GM21723 (cell line): ENCODE data around the gene DNMT1.
A peak's percentile ranks its signal among the peaks of the same experiment; 100 is the strongest.
"Not testable (repeated sequence)": the region's sequence is repeated elsewhere in the genome, so short reads cannot be mapped to it uniquely, and the experiment has no call there.

Experiments used
- ATAC-seq: cut with Tn5 transposase; IDR thresholded peaks from one replicate; pipeline ENCODE4 v1.9.1; 2021; ENCODE audit warnings: mild to moderate bottlenecking, moderate library complexity; ENCODE audit not compliant: unreplicated experiment

The DNMT1 gene

DNA sequence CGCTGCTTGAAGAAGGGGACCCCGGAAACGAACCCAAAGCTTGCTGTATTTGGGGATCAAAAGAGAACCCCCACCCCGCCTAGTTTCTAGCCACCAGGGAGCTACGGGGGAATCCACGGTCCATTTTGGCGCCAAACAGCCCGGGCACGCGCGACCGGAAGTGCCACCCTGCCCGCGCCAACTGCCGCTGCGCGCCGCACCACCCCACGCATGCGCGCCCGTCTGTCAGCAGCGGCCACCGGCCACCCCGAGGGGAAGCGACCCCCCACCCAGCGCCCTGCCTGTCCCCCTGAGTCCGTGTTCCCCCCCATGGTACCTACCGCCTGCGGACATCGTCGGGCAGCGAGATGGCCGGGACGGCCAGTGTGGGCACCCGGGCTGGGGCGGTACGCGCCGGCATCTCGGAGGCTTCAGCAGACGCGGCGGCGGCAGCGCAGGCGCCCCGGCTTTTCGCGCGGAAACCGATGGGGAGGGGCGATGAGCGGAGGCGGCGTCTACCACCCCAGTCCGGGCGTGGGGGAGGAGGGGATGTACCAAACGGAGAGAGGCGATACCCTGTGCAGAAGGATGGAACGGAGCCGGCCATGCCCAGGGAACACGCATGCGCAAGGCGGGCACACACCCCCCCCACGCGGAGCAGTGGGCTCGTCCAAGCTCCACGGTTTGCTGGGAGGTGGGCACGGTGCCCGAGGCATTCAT, at the start of gene DNMT1:
DNMT1 (minus strand) TSS at position 454 of the 699 bp plus-strand sequence; CDS start at position 400, 54 bp downstream.
- peak; percentile 71 for ATAC-seq

DNA sequence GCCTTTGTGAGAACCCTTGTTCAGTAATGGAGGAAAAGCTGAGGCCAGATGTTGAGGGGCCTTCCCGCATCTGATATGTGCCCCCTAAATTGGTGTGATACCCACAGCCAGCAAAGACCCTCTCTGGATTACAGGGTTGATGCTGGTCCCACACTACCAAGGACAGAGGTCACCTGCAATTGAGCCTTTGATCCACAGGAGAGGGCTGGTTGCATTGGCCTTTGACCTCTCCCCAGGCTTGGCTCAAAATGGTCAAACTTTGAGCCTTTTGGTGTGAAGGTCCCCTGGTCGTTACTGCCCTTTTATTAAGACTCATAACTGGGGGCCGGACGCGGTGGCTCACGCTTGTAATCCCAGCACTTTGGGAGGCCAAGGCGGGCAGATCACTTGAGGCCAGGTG, 48.9 kb upstream of the DNMT1 start:
- no peak for ATAC-seq

DNA sequence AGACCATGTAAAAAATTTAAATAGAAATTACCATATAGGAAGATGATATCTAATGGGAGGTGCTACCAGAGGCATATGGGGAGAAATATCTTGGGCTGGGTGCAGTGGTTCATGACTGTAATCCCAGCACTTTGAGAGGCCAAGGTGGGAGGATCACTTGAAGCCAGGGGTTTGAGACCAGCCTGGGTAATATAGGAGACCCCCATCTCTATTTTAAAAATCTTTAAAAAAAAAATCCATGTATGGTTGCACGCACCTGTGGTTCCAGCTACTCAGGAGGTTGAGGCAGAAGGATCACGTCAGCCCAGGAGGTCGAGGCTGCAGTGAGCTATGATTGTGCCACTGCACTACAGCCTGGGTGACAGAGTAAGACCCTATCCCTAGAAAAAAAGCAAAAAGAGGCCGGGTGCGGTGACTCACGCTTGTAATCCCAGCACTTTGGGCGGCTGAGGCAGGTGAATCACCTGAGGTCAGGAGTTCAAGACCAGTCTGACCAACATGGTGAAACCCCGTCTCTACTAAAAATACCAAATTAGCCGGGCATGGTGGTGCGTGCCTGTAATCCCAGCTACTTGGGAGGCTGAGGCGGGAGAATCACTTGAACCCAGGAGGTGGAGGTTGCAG, 47.2 kb upstream of the DNMT1 start:
- ATAC-seq: not testable (repeated sequence)

DNA sequence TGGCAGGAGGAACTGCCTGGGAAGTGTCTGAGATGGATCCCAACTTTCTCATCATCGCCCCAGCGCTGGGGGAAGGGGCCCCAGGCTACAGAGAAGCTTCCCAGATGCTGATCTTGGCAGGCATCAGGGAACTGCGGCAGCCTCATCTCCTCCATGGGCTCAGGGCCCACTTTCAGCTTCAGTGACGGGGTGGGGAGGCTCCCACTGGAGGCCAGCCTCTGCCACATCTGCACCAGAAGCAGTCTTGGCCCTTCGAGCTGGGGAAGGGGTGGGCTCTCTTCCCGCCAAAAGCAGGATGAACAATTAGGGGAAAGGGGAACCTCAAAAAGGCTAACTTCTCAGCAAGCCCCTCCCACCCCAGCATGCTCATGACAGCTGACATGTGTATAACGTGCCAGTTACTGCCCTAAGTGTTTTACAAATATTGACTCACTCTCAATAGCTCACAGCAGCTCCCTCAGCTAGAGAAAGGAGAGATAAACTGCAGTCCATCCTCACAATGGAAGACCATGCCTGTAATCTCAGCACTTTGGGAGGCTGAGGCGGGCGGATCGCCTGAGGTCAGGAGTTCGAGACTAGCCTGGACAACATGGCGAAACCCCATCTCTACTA, 43.5 kb upstream of the DNMT1 start:
- no peak for ATAC-seq

DNA sequence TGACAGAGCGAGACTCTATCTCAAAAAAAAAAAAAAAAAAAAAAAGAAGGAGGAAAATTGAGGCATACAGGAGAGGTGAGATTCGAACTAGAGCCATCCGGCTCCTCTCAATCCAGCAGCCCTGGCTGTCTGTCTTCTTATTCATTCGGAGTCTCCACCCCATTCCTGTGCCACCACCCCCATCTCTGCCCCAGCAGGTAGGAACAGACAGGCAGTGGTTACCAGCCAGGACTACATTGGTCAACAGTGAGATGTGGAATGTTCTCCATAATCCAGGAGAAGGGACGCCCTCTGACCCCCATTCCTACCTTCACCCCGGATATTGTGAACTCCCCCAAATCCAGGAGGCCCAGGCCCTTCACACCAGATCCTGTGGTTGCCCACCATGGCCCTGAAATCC, 42.9 kb upstream of the DNMT1 start:
- no peak for ATAC-seq

DNA sequence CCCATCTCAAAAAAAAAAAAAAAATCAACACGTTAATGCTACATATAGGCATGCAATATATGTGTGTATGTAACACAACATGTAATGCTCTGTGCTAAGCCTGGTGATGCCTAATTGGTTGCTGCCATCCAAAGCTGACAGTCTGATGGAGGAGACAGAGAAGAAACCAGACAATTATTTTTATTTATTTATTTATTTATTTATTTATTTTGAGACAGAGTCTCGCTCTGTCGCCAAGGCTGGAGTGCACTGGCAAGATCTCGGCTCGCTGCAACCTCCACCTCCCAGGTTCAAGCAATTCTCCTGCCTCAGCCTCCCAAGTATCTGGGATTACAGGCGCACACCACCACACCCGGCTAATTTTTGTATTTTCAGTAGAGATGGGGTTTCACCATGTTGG, 40.7 kb upstream of the DNMT1 start:
- ATAC-seq: not testable (repeated sequence)

DNA sequence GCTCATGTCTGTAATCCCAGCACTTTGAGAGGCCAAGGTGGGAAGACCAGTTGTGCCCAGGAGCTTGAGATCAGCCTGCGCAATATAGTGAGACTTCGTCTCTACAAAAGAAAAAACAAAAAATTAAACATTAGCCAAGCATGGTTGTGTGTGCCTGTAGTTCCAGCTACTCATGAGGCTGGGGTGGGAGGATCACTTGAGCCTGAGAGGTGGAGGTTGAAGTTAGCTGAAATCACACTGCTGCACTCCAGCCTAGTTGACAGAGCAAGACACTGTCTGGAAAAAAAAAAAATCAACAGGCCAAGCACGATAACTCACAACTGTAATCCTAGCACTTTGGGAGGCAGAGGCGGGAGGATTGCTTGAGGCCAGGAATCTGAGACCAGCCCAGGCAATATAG, 40.2 kb upstream of the DNMT1 start:
- ATAC-seq: no peak

DNA sequence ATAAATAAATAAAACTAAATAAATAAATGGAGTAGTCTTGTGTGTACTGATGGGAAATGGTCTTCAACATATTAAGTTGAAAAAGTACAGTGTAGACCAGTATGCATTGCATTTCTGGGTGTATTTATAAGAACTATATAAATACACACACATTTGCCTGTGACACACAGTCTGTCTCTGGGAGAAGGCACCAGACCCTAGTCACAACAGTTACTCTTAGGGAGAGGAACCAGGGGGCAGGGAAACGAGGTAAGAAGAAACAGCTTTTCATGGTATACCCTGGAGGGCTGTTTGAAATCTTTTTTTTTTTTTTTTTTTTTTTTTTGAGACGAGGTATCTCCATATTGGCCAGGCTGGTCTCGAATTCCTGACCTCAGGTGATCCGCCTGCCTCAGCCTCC, 39.2 kb upstream of the DNMT1 start:
- ATAC-seq: no peak

DNA sequence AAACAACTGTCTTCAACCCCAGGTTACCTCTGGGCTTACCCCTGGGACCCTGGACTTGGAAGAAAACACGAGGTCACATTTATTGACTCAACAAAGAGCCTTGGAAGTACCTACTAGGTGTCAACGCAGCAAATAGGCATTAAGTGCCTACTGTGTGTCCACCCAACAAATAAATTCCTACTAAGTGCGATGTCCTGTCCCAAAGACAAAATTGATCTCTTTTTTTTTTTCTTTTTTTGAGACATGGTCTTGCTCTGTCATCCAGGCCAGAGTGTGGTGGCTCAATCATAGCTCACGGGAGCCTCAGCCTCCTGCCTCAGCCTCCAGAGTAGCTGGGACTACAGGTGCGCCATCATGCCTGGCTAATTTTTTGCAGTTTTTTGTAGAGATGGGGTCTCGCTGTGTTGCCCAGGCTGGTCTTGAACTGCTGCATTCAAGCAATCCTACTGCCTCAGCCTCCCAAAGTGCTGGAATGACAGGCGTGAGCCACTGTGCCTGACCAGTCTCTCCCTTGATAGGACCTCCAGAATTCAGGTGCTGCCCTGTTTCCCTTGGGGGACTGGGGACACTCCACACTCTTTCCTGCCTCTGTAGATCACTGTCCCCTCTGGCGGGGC, 37.0 kb upstream of the DNMT1 start:
- ATAC-seq: no peak

DNA sequence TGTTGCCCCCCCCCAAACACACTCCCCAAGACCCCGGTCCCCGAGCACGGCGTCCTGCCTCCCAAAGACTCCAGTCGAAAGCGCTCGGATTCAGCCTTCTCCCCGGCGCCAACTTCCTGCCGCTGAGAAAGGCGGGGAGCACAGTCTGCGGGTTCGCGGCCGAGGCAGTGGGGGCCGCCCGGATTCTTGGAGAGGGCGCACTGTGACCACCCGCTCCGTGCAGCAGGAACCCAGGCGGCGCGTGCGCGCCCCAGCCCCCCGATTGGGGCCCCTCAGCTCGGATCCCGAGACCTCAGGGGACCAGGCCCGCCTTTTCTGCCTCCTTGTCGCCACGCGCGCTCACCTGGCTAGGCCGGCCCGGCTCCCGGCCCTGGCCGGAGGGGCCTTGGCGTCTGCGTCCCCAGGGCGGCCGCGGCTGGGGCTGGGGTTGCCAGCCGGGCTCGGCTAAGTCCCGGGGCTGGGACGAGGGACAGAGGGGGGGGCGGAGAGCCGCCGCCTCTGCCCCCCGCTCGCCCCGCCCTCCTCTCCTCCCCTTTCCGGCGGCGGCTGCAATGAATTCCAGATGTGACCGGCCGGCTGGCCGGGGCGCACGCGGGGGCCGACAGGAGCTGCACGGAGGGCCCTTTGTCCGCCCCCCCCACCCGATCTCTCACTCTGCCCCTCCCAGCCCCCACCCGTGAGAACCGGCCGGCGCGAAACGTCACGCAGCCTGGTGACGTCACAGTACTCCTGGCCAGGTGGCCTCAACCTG, 36.3 kb upstream of the DNMT1 start, which contains the start of gene S1PR2:
S1PR2 (minus strand) TSS at position 471 of the 751 bp plus-strand sequence. CDS start 6,426 bp downstream, outside the sequence.
- peak; percentile 35 for ATAC-seq

DNA sequence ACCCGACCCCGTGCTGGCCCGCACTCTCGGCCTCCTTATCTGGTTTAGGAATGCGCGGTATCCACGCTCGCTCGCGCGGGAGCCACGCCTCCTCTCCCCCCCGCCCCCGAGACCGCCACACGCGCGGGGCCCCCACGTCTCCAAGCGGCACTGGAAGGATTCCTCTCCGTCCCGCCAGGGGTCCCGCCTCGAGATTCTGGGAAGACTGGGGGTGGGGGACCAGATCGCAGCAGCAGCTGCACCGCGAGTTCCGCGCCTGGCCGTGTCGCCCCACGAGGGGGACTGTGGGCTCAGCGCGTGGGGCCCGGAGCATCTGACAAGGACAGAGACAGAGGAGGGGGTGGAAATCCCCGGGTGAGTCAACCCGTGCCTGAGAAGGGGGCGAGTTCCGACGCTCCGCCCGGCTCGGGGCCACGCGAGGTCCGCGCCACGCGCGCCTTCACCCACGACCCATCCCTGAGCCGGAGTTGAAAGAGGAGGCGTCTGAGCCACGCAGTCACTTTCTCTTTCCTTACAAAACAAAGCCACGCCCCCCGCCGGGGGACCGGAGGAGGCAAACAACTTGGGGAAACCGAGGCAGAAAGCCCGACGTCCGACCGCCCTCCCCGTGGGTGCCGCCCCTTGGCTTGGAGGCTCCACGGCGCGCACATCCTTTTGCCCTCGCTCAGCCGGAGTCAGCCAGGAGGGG, 35.6 kb upstream of the DNMT1 start:
- ATAC-seq: peak; percentile 27

DNA sequence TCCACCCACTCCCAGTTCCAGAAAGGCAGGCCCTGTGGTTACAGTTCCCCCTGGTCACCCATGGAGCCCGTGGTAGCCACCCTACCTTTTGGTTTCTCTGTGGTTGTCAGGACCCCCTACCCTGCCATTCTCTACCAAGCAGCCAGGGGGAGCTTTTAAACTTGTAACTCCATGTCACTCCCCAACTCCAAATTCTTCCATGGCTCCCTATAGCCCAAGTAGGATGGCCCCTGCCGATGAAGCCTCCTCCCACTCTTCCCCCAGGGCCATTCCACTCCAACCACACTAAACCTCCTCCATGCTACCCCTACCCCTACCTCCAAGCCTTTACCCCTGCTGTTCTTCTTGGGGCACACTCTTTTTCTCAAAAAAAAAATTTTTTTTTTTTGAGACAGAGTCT, 34.2 kb upstream of the DNMT1 start:
- no peak for ATAC-seq

DNA sequence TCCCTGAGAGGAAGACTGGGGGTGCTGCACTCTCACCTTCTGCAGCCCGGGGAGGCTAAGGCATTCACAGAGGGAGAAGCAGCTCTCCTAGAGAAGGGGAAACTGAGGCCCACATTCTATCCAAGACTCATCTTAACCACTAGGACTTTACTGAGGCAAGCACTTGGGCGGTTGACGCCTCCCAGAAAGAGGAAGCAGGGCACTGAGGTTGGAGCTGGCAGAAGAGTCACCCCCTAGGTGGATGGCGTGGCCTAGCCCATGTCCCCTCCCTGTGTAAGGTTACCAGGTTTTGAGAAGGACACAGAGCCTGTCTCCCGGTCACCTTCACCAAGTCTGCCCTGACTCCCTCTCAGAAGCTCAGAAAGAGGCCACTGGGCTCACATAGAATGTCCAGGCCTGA, 33.6 kb upstream of the DNMT1 start:
- no peak for ATAC-seq

DNA sequence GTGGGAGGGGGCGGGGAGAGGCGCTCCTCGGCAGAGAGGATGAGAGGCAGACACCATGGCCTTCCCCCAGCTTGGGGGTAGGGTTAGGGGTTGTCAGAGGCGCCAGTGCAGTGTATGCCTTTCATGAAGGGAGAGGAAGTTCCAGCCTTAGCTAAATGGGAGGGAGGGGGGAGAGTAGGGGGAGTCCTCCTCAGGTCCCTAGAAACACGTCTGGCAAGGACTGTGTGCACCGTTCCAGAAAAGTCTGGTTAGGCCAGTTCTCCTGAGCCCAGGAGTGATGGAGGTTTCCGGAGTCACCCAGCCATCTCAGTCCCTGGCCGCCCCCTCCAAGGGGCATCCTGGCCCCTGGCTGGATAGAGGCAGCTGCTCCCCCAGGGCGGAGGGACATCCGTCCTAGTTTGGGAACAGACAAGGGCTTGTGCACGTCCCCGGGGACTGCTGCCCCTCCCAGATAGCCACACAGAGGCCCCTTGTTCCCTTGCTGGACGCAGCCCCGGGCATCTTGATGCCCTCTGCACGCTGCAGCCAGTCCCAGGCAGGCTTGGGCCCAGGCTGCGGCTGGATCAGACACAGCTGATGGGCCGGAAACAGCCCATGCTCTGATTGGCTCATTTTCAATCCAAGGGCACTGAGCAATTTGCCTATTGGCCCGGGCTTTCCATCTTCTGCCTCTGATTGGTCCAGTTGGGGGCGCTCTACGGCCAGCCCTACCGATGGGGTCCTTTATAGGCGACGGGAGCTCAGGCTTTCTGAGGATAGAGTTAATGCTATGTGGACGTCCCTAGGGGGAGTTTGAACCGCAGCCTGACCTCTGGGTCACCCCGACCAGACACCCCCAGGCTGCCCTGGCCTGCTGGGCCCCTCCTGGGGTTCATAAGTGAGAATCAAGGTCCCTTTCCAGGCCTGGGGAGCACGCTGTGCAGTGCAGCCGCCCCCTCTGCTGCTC, 32.5 kb upstream of the DNMT1 start:
- ATAC-seq: no peak

DNA sequence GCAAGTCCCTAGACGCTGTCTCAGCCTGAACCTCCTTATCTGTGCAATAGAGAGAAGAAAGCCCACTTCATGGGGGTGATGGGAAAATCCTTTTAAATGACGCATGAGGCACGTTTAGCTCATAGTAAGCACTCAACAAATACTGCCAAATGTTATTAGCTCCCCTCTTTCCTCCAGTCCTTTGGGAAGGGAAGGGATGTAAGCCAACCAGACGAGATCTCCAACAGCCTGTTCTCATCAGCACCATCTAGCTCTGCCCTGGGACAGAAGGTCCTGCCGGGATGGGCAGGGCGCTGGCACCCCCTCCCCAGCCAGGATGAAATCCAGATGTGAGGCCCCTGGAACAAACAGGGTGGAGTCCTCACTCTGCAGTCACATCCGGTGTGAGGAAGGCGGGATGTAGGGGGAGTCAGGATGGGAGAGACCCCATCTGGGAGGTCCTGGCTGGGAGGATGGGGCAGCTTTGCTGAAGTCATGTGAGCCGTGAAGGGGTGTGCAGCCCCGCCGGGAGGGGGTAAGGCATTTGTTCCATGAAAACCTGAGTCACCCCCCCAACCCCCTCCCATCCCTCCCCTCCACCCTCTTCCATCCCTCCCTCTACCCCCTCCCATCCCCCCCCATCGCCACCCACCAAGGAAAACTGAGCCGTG, 31.7 kb upstream of the DNMT1 start:
- no peak for ATAC-seq

DNA sequence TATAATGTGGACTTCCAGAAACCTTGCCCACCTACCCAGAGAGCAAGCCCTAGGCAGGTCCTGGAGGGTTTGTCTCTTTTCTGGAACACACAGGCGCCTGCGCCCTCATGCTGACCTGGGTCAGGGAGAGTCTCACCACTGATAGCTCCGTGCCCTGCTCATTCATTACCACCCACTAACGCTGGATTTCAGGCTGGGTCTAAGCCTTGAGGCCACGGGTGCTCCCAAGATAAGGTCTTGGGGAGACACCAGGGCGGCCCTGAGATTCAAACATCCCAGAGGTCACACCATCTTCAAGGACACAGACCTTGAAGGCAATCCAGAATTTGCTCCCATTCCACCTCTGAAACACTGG, 31.2 kb upstream of the DNMT1 start:
- ATAC-seq: no peak

DNA sequence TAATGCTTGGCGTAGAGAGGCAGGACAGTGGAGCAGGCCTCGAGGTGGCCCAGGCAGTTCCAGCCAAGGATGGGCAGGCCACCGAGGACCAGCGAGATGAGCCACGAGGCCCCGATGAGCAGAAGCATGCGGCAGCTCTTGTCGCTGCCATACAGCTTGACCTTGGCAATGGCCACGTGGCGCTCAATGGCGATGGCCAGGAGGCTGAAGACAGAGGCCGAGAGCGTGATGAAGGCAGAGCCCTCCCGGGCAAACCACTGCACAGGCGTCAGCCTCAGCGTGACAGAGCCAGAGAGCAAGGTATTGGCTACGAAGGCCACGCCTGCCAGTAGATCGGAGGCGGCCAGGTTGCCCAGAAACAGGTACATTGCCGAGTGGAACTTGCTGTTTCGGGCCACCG, 29.6 kb upstream of the DNMT1 start:
- ATAC-seq: no peak

DNA sequence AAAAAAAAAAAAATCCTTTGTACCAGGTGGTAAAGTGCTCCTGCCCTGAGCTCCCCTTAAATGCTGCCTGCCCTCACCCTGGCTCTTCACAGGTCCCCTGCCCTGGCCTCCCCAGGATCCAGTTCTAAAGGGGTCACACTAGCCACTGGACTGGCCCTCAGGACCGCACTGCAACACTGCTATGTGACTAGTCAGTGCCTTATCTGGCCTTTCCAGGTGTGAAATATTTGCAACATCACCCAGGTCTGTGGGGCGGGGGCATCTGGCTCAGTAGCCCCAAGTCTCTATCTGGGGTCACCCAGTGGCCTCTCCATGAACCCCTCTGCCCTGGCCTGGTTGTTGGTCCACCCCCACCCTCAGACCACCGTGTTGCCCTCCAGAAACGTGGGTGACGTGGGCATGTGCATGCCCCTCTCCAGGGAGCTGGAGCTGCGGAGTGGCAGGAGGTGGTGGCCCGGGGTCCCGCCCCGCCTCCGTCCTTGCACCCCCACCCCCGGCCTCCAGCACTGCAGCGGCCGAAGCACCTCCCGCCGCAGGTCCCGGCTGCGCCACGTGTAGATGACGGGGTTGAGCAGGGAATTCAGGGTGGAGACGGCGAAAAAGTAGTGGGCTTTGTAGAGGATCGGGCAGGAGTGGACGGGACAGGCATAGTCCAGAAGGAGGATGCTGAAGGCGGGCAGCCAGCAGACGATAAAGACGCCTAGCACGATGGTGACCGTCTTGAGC, 28.9 kb upstream of the DNMT1 start:
- ATAC-seq: no peak
